ENCODE results near the gene CD40. TPM values are rescaled to one million over a fixed set of nuclear protein-coding genes. Genes with fewer than 3 reads are reported as not detected.
A peak's percentile ranks its signal among the peaks of the same experiment; 100 is the strongest.
"Not testable (repeated sequence)": the region's sequence is repeated elsewhere in the genome, so short reads cannot be mapped to it uniquely, and the experiment has no call there.

The CD40 gene
- total RNA-seq, 1 donor from 2014 or later = 35.7 TPM

DNA sequence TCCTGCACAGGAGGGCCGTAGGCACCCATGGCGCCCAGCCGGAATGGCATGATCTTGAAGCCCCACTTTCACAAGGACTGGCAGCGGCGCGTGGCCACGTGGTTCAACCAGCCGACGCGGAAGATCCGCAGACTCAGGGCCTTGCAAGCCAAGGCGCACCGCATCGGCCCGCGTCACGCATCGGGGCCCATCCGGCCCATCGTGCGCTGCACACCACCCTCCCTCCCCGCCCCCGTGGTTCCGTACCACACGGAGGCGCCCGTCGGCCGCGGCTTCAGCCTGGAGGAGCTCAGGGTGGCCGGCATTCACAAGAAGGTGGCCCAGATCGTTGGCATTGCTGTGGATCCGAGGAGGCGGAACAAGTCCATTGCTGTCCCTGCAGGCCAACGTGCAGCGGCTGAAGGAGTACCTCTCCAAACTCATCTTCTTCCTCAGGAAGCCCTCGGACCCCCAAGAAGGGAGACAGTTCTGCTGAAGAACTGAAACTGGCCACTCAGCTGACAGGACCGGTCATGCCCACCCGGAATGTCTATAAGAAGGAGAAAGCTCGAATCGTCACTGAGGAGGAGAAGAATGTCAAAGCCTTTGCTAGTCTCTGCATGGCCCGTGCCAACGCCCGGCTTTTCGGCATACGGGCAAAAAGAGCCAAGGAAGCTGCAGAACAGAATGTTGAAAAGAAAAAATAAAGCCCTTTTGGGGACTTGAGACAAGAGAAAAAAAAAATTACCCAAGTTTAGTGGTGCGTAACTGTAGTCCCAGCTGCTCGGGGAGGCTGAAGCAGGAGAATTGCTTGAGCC, 18.4 kb upstream of the CD40 start:
- DNase-seq (no peak), ATAC-seq (peak; percentile 54 to 70)
- intact Hi-C loops (cut with DNase I) = no loop called here
- H3K4me1 ChIP-seq = no peaks in the 10 kb centered on the region
- no peak overlapping the region for H3K4me3 ChIP-seq
- no peaks in the 10 kb centered on the region for H3K9me3 ChIP-seq
- no peaks in the 10 kb centered on the region for H3K36me3 ChIP-seq
- H3K27ac ChIP-seq = no peak overlapping the region
- peaks cover 52% of the 10 kb centered on the region for H3K27me3 ChIP-seq (ENCODE audit: low read depth)
- TF ChIP-seq, protein P1, sequence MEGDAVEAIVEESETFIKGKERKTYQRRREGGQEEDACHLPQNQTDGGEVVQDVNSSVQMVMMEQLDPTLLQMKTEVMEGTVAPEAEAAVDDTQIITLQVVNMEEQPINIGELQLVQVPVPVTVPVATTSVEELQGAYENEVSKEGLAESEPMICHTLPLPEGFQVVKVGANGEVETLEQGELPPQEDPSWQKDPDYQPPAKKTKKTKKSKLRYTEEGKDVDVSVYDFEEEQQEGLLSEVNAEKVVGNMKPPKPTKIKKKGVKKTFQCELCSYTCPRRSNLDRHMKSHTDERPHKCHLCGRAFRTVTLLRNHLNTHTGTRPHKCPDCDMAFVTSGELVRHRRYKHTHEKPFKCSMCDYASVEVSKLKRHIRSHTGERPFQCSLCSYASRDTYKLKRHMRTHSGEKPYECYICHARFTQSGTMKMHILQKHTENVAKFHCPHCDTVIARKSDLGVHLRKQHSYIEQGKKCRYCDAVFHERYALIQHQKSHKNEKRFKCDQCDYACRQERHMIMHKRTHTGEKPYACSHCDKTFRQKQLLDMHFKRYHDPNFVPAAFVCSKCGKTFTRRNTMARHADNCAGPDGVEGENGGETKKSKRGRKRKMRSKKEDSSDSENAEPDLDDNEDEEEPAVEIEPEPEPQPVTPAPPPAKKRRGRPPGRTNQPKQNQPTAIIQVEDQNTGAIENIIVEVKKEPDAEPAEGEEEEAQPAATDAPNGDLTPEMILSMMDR (IDR thresholded peaks at IDR 0.05) = peak; percentile 36

GRCh38 chr20:46100444-46100843, 17.7 kb upstream of the CD40 start:
- H3K27ac ChIP-seq; ATAC-seq; H3K36me3 ChIP-seq; DNase-seq; H3K4me1 ChIP-seq; intact Hi-C loops (cut with DNase I); H3K4me3 ChIP-seq; H3K9me3 ChIP-seq: not testable (repeated sequence)
- peaks cover 54% of the 10 kb centered on the region for H3K27me3 ChIP-seq (ENCODE audit: low read depth)

DNA sequence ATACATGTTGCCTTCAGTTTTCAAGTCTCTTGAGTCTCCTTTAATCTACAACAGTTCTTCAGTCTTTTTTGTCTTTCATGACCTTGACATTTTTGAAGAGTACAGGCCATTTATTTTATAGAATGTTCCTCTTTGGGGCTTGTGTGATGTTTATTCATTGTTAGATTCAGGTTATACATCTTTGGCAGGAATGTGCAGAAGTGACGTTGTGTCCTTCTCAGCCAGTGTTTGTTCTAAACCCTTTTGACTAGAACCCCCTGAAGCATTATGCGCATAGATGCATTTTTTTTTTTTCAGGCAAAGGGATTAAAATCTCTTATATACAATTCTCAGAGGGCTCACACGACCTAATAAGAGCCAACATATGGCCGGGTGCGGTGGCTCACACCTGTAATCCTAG, 17.1 kb upstream of the CD40 start:
- DNase-seq = no peak
- no peak for ATAC-seq
- H3K36me3 ChIP-seq = no peaks in the 10 kb centered on the region
- TF ChIP-seq, protein P1 (IDR thresholded peaks at IDR 0.05) = no peak
- no peak overlapping the region for H3K27ac ChIP-seq
- no peaks in the 10 kb centered on the region for H3K9me3 ChIP-seq
- H3K4me1 ChIP-seq = no peaks in the 10 kb centered on the region
- peaks cover 59% of the 10 kb centered on the region for H3K27me3 ChIP-seq (ENCODE audit: low read depth)
- no peak overlapping the region for H3K4me3 ChIP-seq
- intact Hi-C loops (cut with DNase I) = no loop called here

DNA sequence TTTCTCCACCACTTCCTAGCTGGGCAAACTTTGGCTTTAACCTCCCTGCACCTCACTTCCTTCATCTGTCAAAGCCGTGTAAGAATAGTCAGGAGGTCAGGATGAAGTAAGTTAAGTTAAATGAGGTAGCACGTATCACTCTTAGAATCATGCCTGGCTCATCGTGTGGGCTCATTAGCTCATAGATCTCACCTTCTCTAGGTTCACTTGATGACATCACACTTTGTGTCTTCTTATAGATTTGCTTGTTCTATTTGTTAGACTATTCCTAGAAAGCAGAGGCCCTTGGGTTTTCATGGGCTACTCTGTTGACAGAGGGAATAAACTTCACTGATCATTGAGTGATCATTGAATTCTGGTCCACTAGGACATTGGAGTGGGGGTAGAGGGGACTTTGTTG, 16.2 kb upstream of the CD40 start:
- Histone ChIP-seq H3K27ac (no peak overlapping the region), H3K4me3 (no peak overlapping the region), H3K27me3 (ENCODE audit: low read depth) (peaks cover 65% of the 10 kb centered on the region), H3K36me3 (no peaks in the 10 kb centered on the region), H3K4me1 (no peaks in the 10 kb centered on the region), H3K9me3 (no peaks in the 10 kb centered on the region)
- TF ChIP-seq, protein P1 (IDR thresholded peaks at IDR 0.05) = no peak
- intact Hi-C loops (cut with DNase I) = no loop called here
- DNase-seq (no peak), ATAC-seq (no peak)

GRCh38 chr20:46102940-46103339, 15.2 kb upstream of the CD40 start:
- no peak overlapping the region for H3K27ac ChIP-seq
- intact Hi-C loops (cut with DNase I) = no loop called here

GRCh38 chr20:46104262-46104661, 13.9 kb upstream of the CD40 start:
- no peak for ATAC-seq
- no peak overlapping the region for H3K4me3 ChIP-seq

More at GRCh38 chr20:46102940-46103339, 15.2 kb upstream of the CD40 start:
- ATAC-seq (no peak), DNase-seq (no peak)
- TF ChIP-seq, protein P1 (IDR thresholded peaks at IDR 0.05) = no peak
- Histone ChIP-seq H3K4me1 (no peaks in the 10 kb centered on the region), H3K36me3 (no peaks in the 10 kb centered on the region), H3K9me3 (no peaks in the 10 kb centered on the region), H3K27me3 (ENCODE audit: low read depth) (peaks cover 65% of the 10 kb centered on the region), H3K4me3 (no peak overlapping the region)

More at GRCh38 chr20:46104262-46104661, 13.9 kb upstream of the CD40 start:
- Histone ChIP-seq H3K27me3 (ENCODE audit: low read depth) (peaks cover 67% of the 10 kb centered on the region), H3K36me3 (no peaks in the 10 kb centered on the region), H3K4me1 (no peaks in the 10 kb centered on the region), H3K9me3 (no peaks in the 10 kb centered on the region), H3K27ac (no peak overlapping the region)
- DNase-seq = no peak
- intact Hi-C loops (cut with DNase I) = no loop called here
- TF ChIP-seq, protein P1 (IDR thresholded peaks at IDR 0.05) = no peak
